Activated T-helper 9 cell treated with anti-CD3 and anti-CD28 coated beads, Interleukin-2, amount 50 U/mL, for 16 hours (primary cell): ENCODE results near the gene POLR2E.
"Not testable (repeated sequence)": the region's sequence is repeated elsewhere in the genome, so short reads cannot be mapped to it uniquely, and the experiment has no call there.

Experiments used
- DNase-seq: peaks from one replicate; pipeline ENCODE4 v3.0.0-alpha.2; 2020; ENCODE audit warnings: low read depth

The POLR2E gene

GRCh38 chr19:1094978-1095701 is at the start of gene POLR2E:
Gene POLR2E (minus strand): TSS chr19:1095375. CDS start chr19:1095315, 60 bp downstream.
- peak; percentile 97 for DNase-seq

GRCh38 chr19:1144741-1145140 is 49.6 kb upstream of the POLR2E start:
- DNase-seq: no peak

- DNase-seq: no peak
These were observed 48.7 kb upstream of the POLR2E start for GRCh38 chr19:1143828-1144399.

- DNase-seq: no peak
These were observed 46.8 kb upstream of the POLR2E start for GRCh38 chr19:1141944-1142343.

GRCh38 chr19:1140272-1141027 is 45.3 kb upstream of the POLR2E start:
- no peak for DNase-seq

- no peak for DNase-seq
These were observed 44.0 kb upstream of the POLR2E start for GRCh38 chr19:1139126-1139525.

- no peak for DNase-seq
These were observed 42.9 kb upstream of the POLR2E start for GRCh38 chr19:1138121-1138520.

GRCh38 chr19:1136621-1137317 is 41.6 kb upstream of the POLR2E start:
- DNase-seq: no peak

- DNase-seq: no peak
These were observed 41.0 kb upstream of the POLR2E start for GRCh38 chr19:1136201-1136600.

- no peak for DNase-seq
These were observed 40.3 kb upstream of the POLR2E start for GRCh38 chr19:1135454-1135853.

- no peak for DNase-seq
These were observed 39.3 kb upstream of the POLR2E start for GRCh38 chr19:1134431-1134830.

GRCh38 chr19:1133471-1133929 is 38.3 kb upstream of the POLR2E start:
- peak; percentile 83 for DNase-seq

GRCh38 chr19:1132552-1133383 is 37.6 kb upstream of the POLR2E start:
- no peak for DNase-seq

- DNase-seq: peak; percentile 84
These were observed 36.8 kb upstream of the POLR2E start for GRCh38 chr19:1131718-1132551.

GRCh38 chr19:1130771-1131717 is 35.9 kb upstream of the POLR2E start:
- DNase-seq: peak; percentile 39

GRCh38 chr19:1129535-1129934 is 34.4 kb upstream of the POLR2E start:
- no peak for DNase-seq

GRCh38 chr19:1129084-1129483 is 33.9 kb upstream of the POLR2E start:
- not testable (repeated sequence) for DNase-seq

- no peak for DNase-seq
These were observed 32.9 kb upstream of the POLR2E start for GRCh38 chr19:1128106-1128505.

GRCh38 chr19:1126984-1127760 is 32.0 kb upstream of the POLR2E start:
- no peak for DNase-seq
